HTR-8/SVneo (cell line): Measurements from ENCODE around the gene GPATCH1.
"Not testable (repeated sequence)": the region's sequence is repeated elsewhere in the genome, so short reads cannot be mapped to it uniquely, and the experiment has no call there.

Source experiments
- DNase-seq: peaks from one replicate; pipeline ENCODE4 v3.0.0; 2011; ENCODE audit warnings: low spot score, mixed read lengths; ENCODE audit not compliant: insufficient read length
- FAIRE-seq: peaks from 2 replicates; lab custom pipeline; 2011; peaks lifted over from hg19 to GRCh38; lab: Jason Lieb, UNC

Gene GPATCH1

DNA sequence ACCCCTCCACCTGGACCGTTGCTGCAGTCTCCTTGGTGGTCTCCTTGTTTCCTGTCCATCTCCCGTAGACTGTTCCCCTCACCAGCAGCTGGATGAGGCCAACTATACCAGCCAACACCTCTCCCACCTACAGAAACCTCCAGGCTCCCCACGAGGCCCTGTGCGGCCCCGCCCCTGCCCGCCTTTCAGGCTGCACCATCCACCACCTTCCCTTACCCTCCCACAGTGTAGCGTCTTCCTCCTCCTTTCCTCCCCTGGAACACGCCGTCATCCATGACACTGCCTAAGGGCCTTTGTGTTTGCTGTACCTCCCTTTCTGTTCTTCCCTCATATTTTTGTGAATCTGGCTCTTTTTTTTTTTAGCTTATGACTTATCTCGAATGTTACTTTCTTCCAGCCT lies 27.2 kb downstream of the GPATCH1 start:
- DNase-seq (no peak), FAIRE-seq (no peak)

DNA sequence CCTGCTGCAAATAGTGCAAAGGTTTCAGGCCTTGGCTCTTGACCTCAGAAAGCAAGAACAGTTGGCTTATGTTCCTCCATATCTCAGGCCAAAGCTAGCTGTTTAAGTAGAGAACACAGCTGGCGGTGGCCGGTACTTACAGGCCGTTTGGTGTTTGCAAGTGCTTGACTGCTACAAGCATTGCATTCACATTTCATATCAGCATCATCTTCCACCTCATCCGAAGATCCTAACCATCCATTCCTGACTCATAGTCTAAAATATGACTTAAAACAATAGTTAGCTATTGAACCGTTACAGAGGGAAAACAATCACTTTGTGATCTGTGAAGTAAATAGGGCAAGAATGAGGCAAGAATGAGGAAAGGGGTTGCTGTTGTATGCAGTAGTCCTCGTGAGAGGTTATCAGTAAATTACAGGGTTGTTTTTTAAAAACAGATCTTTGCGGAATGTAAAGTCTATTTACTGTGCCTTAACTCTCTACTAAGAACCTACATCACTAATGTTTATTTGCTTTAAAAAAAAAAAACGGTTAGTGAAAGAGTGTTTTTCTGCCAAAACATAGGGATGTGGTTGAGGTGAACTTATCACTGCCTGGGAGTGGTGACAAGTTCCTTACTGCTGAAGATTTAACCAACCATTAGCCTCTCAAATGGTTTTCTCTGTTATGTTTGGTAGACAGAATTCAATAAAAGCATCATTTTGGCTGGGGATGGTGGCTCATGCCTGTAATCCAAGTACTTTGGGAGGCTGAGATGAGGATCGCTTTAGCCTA lies 29.3 kb downstream of the GPATCH1 start:
- FAIRE-seq (peak; percentile 85), DNase-seq (no peak)

GRCh38 chr19:33111587-33111986 lies 30.6 kb downstream of the GPATCH1 start:
- DNase-seq: no peak
- no peak for FAIRE-seq

- FAIRE-seq (no peak), DNase-seq (no peak)
Measured at GRCh38 chr19:33114312-33114711, 33.3 kb downstream of the GPATCH1 start.

DNA sequence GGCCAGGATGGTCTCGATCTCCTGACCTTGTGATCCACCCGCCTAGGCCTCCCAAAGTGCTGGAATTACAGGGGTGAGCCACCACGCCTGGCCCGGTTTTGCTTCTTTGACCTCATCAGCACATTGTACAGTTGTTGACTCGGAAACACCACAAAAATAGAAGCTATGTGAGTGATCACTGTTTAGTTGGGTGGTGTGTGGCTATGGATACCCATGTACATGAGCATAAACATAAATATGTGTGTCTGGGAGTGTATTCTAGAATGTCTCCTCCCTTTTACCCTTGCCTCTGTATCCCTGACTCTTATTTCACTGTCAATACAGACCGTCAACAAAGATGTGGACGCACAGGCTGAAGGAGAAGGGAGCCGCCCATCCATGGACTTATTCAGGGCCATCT lies 36.5 kb downstream of the GPATCH1 start:
- DNase-seq: no peak
- no peak for FAIRE-seq

- FAIRE-seq (no peak), DNase-seq (no peak)
Measured at GRCh38 chr19:33118643-33119042, 37.7 kb downstream of the GPATCH1 start.

- DNase-seq: no peak
- no peak for FAIRE-seq
Measured at GRCh38 chr19:33124207-33125098, 43.5 kb downstream of the GPATCH1 start.

DNA sequence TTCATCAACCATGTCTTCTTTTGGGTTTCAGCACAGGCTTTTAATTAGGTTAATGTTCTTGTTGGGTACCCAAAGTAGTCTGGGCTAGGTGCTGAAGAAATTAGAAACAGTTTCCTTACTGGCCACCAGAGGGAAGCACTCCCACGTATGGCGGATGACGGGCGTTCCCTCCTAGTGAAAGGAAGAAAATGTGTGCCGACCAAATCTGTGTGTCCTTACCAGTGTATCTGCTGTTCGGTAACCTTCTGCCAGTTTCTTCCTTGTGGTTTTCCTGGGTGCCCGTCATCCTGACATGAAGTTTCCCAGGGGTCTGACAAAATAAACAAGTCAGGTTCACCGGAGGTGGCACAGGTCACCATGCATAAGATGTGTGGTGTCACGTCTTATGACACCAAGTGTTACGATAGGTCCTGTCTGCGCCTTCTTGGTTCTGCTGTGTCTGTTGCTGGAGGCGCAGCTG lies 45.0 kb downstream of the GPATCH1 start:
- FAIRE-seq (no peak), DNase-seq (peak; percentile 72)

DNA sequence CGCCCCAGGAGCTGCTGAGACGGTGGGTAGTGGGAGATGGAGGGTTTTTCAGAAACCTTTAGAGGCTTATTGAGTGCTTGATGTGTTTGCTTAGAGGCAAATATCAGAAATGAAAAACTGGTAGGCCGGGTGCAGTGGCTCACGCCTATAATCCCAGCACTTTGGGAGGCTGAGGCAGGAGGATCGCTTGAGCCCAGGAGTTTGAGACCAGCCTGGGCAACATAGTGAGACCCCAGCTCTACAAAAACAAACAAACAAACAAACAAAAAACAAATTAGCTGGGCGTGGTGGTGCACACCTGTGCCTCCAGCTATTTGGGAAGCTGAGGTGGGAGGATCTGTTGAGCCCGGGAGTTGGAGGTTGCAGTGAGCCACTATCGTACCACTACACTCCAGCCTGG lies 45.7 kb downstream of the GPATCH1 start:
- DNase-seq, FAIRE-seq: not testable (repeated sequence)

GRCh38 chr19:33129901-33130300 lies 48.9 kb downstream of the GPATCH1 start:
- no peak for FAIRE-seq
- no peak for DNase-seq

- FAIRE-seq (no peak), DNase-seq (no peak)
Measured at GRCh38 chr19:33130433-33130832, 49.5 kb downstream of the GPATCH1 start.

DNA sequence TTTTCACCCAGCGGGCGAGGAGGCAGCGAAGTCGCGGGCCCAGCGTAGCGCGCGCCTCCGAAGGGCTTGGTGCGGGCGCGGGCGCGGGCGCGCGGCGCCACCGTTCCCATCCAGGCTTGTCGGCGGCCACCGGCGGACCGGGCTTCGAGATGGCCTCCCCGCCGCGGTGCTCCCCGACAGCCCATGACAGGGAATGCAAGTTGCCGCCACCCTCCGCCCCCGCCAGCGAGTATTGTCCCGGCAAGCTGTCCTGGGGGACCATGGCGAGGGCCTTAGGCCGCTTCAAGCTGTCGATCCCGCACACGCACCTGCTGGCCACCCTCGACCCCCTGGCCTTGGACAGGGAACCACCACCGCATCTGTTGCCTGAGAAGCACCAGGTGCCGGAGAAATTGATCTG lies 51.0 kb downstream of the GPATCH1 start, which contains the start of gene WDR88:
Gene WDR88 (plus strand): TSS at position 94 of the 400 bp plus-strand sequence. CDS start 56 bp downstream, at position 150.
- no peak for DNase-seq
- no peak for FAIRE-seq

GRCh38 chr19:33132425-33132824 lies 51.4 kb downstream of the GPATCH1 start:
- DNase-seq (no peak), FAIRE-seq (no peak)

DNA sequence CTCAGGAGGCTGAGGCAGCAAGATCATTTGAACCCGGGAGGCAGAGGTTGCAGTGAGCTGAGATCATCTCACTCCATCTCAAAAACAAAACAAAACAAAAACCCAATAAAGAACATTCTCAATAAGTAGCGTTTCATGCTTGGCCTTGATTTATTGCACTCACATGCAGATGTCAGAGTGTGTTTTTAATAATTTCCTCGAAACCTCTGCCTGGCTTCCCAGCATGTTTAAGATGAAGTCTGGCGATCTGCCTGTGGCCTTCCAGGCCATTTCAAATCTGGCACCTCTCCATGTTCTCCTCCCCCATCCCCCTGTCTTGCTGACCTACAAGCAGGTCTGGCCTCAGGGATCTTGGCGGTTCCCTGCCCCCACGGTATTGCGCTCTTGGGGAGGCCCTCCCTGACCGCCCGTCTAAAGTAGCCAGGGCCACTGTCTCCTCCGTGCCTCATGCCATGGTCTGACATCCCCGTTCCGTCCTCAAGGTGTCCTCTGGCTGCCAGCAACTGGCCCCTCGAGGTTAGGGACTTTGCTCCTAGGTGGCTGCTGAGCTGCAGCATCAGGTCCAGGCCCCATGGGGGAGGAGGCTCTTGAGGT lies 52.6 kb downstream of the GPATCH1 start:
- DNase-seq (no peak), FAIRE-seq (no peak)

DNA sequence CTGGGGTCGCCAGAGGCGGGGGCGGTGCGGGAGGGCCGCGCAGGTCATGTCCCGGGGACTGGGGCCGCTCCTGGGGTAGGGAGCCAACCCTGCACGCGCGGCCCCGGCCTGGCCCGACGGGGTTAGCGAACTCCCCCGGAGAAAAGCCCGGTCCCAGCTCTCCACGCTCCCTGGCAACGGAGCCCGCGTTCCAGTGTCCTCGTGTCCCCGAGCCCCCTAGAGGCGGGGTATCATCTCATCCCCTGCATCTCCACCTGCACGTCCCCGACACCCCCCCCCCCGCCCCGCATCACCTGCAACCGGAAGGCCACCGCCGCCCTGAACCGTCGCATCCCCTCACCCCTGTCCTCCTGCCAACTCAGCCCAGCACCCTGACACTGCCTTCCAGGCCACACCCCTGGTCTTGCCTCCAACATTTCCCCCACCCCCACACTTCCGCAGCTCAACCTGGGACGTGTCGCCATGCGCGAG lies 53.6 kb downstream of the GPATCH1 start:
- FAIRE-seq (no peak), DNase-seq (no peak)

DNA sequence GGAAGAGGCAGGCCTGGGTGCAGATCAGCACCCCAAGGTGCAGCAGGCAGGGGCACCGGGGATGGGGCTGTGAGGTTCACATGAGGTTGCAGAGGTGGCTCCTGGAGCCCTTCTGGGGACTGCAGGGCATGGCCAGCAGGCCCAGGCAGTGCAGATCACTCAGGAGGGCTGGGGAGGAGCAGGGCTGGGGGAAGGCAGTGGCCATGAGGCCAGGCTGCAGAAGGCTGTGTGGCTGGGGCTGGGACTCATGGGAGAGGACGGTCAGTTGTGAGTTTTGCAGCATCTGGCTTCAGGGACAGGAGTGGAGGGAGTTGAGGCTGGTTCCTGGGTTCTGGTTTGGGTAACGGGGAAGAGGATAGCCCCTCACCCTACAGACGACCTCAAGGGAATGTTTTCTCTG lies 58.2 kb downstream of the GPATCH1 start:
- FAIRE-seq: no peak

GRCh38 chr19:33143897-33144405 lies 63.0 kb downstream of the GPATCH1 start:
- FAIRE-seq (peak; percentile 63), DNase-seq (peak; percentile 80)

More for the DNA sequence above, 58.2 kb downstream of the GPATCH1 start:
- no peak for DNase-seq

DNA sequence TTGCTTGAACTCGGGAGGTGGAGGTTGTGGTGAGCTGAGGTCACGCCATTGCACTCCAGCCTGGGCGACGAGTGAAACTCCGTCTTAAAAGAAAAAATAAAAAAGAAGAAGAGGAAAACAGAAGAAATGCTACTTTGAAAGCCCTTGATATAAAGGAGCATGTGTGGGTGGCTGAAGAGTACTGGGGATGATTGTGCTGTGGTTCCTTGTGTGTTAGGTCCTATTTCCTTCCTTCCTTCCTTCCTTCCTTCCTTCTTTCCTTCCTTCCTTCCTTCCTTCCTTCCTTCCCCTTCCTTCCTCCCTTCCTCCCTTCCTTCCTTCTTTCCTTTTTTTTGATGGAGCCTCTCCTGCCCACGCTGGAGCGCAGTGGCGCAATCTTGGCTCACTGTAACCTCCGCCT lies 65.2 kb downstream of the GPATCH1 start:
- FAIRE-seq (no peak), DNase-seq (no peak)

GRCh38 chr19:33147538-33147937 lies 66.6 kb downstream of the GPATCH1 start:
- DNase-seq: no peak
- FAIRE-seq: no peak

- FAIRE-seq (no peak), DNase-seq (no peak)
Measured at GRCh38 chr19:33150852-33151518, 70.0 kb downstream of the GPATCH1 start.
